GM23248 (cell line): ENCODE results near the gene RNF126.
"Not testable (repeated sequence)": the region's sequence is repeated elsewhere in the genome, so short reads cannot be mapped to it uniquely, and the experiment has no call there.

Experiments
- EZH2 ChIP-seq: fragments of 200-600 bp; sonication (generic); IDR thresholded peaks from 2 replicates; pipeline ENCODE4 v1.6.1; 2018; ENCODE audit warnings: antibody characterized with exemption, mild to moderate bottlenecking; ENCODE audit not compliant: insufficient read depth, poor library complexity, severe bottlenecking
- EZH2phosphoT487 ChIP-seq: fragments of 200-600 bp; sonication (generic); IDR thresholded peaks from 2 replicates; pipeline ENCODE4 v1.6.1; 2018; ENCODE audit warnings: antibody characterized with exemption, moderate library complexity, mild to moderate bottlenecking, low read depth; ENCODE audit not compliant: insufficient read depth

DNA sequence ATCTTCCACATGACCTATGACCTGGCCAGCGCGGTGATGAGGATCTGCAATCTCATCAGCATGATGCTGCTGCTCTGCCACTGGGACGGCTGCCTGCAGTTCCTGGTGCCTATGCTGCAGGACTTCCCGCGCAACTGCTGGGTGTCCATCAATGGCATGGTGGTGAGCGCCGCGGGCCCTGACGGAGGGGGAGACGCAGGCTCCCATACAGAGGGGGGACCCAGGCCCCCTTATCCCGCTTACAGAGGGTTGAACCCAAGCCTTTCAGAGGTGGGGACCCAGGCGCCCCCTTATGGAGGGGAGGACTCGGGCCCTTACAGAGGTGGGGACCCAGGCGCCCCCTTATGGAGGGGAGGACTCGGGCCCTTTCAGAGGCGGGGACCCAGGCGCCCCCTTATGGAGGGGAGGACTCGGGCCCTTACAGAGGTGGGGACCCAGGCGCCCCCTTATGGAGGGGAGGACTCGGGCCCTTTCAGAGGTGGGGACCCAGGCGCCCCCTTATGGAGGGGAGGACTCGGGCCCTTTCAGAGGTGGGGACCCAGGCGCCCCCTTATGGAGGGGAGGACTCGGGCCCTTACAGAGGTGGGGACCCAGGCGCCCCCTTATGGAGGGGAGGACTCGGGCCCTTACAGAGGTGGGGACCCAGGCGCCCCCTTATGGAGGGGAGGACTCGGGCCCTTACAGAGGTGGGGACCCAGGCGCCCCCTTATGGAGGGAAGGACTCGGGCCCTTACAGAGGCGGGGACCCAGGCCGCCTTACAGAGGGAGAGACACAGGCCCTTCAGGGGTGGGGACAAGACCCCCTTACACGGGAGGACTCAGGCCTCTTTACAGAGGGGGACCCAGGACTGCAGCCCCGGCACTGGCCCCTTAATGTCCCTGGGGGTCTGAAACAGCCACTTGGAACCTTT is 57.7 kb downstream of the RNF126 start:
- TF ChIP-seq EZH2, EZH2phosphoT487: not testable (repeated sequence)
